ENCODE data around the gene PPP1R13B. TPM values are rescaled to one million over a fixed set of nuclear protein-coding genes. Genes with fewer than 3 reads are reported as not detected.

PPP1R13B gene
- total RNA-seq, 4 donors from 2014 or later = 10.4 to 24.6 (median 11.8) TPM

GRCh38 chr14:103709814-103710213 lies 137.6 kb downstream of the PPP1R13B start:
- intact Hi-C loops (cut with DNase I; ENCODE audit: low total_unique reads) (loop anchor here (10.0 kb wide), 1 partner anchor 315 kb away; no protein-coding TSS in a partner anchor), in situ Hi-C loops (cut with MboI; ENCODE audit: low sequenced_read_pairs in 4 of 4) (no loop called here)
- TF ChIP-seq CTCF (IDR thresholded peaks at IDR 0.05 in 4 of 5, conservative IDR thresholded peaks at IDR 0.05 in 1 of 5) (no peak), POLR2A (IDR thresholded peaks at IDR 0.05) (no peak)
- DNase-seq = no peak
- H3K27ac ChIP-seq = no peak overlapping the region
- no peaks in the 10 kb centered on the region for H3K9me3 ChIP-seq
- H3K36me3 ChIP-seq = peaks cover 0 to 12% of the 10 kb centered on the region in 2 donors
- H3K4me1 ChIP-seq = peaks cover 32 to 40% of the 10 kb centered on the region in 2 donors
- H3K4me3 ChIP-seq = no peak overlapping the region
- no peaks in the 10 kb centered on the region for H3K27me3 ChIP-seq
- no peak for ATAC-seq

- TF ChIP-seq POLR2A (IDR thresholded peaks at IDR 0.05) (no peak), CTCF (IDR thresholded peaks at IDR 0.05 in 4 of 5, conservative IDR thresholded peaks at IDR 0.05 in 1 of 5) (no peak)
- H3K36me3 ChIP-seq = peaks cover 0 to 16% of the 10 kb centered on the region in 2 donors
Measured at GRCh38 chr14:103708750-103709187, 138.6 kb downstream of the PPP1R13B start.

GRCh38 chr14:103707329-103708263 lies 139.8 kb downstream of the PPP1R13B start:
- Histone ChIP-seq H3K9me3 (no peaks in the 10 kb centered on the region), H3K36me3 (peaks cover 0 to 26% of the 10 kb centered on the region in 2 donors)
- intact Hi-C loops (cut with DNase I; ENCODE audit: low total_unique reads) = no loop called here

More at GRCh38 chr14:103708750-103709187, 138.6 kb downstream of the PPP1R13B start:
- ATAC-seq (peak; percentile 59 to 75), DNase-seq (peak; percentile 52 to 71)
- peak overlapping the region in 1 of 4 donors; percentile 13 for H3K4me3 ChIP-seq
- no peaks in the 10 kb centered on the region for H3K27me3 ChIP-seq
- no peaks in the 10 kb centered on the region for H3K9me3 ChIP-seq
- peak overlapping the region in 1 of 4 donors; percentile 40 for H3K27ac ChIP-seq
- intact Hi-C loops (cut with DNase I; ENCODE audit: low total_unique reads) = no loop called here
- in situ Hi-C loops (cut with MboI; ENCODE audit: low sequenced_read_pairs in 4 of 4) = no loop called here
- peaks cover 26 to 34% of the 10 kb centered on the region in 2 donors for H3K4me1 ChIP-seq

GRCh38 chr14:103706551-103707328 lies 140.6 kb downstream of the PPP1R13B start:
- ATAC-seq (no peak), DNase-seq (no peak)
- Histone ChIP-seq H3K27ac (no peak overlapping the region), H3K4me1 (peaks cover 19% of the 10 kb centered on the region in 2 donors), H3K4me3 (no peak overlapping the region), H3K27me3 (no peaks in the 10 kb centered on the region), H3K9me3 (no peaks in the 10 kb centered on the region), H3K36me3 (peaks cover 0 to 26% of the 10 kb centered on the region in 2 donors)
- in situ Hi-C loops (cut with MboI; ENCODE audit: low sequenced_read_pairs in 4 of 4) (no loop called here), intact Hi-C loops (cut with DNase I; ENCODE audit: low total_unique reads) (no loop called here)
- TF ChIP-seq CTCF (IDR thresholded peaks at IDR 0.05 in 4 of 5, conservative IDR thresholded peaks at IDR 0.05 in 1 of 5) = no peak
- no peak for TF ChIP-seq POLR2A (IDR thresholded peaks at IDR 0.05)

More at GRCh38 chr14:103707329-103708263, 139.8 kb downstream of the PPP1R13B start:
- no peak for TF ChIP-seq POLR2A (IDR thresholded peaks at IDR 0.05)
- no peak for TF ChIP-seq CTCF (IDR thresholded peaks at IDR 0.05 in 4 of 5, conservative IDR thresholded peaks at IDR 0.05 in 1 of 5)
- Histone ChIP-seq H3K27me3 (no peaks in the 10 kb centered on the region), H3K4me3 (no peak overlapping the region), H3K27ac (no peak overlapping the region), H3K4me1 (peaks cover 25 to 26% of the 10 kb centered on the region in 2 donors)
- ATAC-seq = no peak
- in situ Hi-C loops (cut with MboI; ENCODE audit: low sequenced_read_pairs in 4 of 4) = no loop called here
- DNase-seq = no peak
